Karpas-422 (cell line): ENCODE measurements around the gene PRPF4. TPM values are rescaled to one million over a fixed set of nuclear protein-coding genes. Genes with fewer than 3 reads are reported as not detected.

ENCODE experiments used
- DNase-seq: peaks from one replicate; pipeline ENCODE4 v3.0.0-alpha.2; 2015
- H2AFZ ChIP-seq: fragments of 200-600 bp; sonication (generic); 2 replicates; pipeline ENCODE4 v1.6.1; 2014; ENCODE audit warnings: antibody characterized with exemption, low read length, mixed read lengths
- H3K27ac ChIP-seq: fragments of 200-600 bp; sonication (generic); 2 replicates; pipeline ENCODE4 v1.5.1; 2014; ENCODE audit warnings: mild to moderate bottlenecking, low read length, moderate library complexity
- H3K27me3 ChIP-seq: fragments of 200-600 bp; sonication (generic); 2 replicates; pipeline ENCODE4 v1.6.1; 2014; ENCODE audit warnings: low read length, mixed read lengths
- H3K36me3 ChIP-seq: fragments of 200-600 bp; sonication (generic); 2 replicates; pipeline ENCODE4 v1.6.1; 2014; ENCODE audit warnings: low read length, mixed read lengths; ENCODE audit not compliant: insufficient read depth
- H3K4me1 ChIP-seq: fragments of 200-600 bp; sonication (generic); 2 replicates; pipeline ENCODE4 v1.6.1; 2014; ENCODE audit warnings: mild to moderate bottlenecking, low read length, mixed read lengths
- H3K4me2 ChIP-seq: fragments of 200-600 bp; sonication (generic); 2 replicates; pipeline ENCODE4 v1.6.1; 2014; ENCODE audit warnings: low read length, low read depth, mild to moderate bottlenecking; ENCODE audit not compliant: poor library complexity, severe bottlenecking
- H3K4me3 ChIP-seq: fragments of 200-600 bp; sonication (generic); 2 replicates; pipeline ENCODE4 v1.5.1; 2014; ENCODE audit warnings: mild to moderate bottlenecking, antibody characterized with exemption, low read length, mixed read lengths
- H3K79me2 ChIP-seq: fragments of 200-600 bp; sonication (generic); 2 replicates; pipeline ENCODE4 v1.6.1; 2014; ENCODE audit warnings: mild to moderate bottlenecking, low read length, mixed read lengths
- H3K9ac ChIP-seq: fragments of 200-600 bp; sonication (generic); 2 replicates; pipeline ENCODE4 v1.6.0; 2014; ENCODE audit warnings: low read length
- H3K9me2 ChIP-seq: fragments of 200-600 bp; sonication (generic), shearing (Covaris generic); replicated peaks from 2 replicates; pipeline ENCODE4 v1.6.0; 2014; ENCODE audit warnings: mild to moderate bottlenecking, low read length, moderate library complexity; ENCODE audit not compliant: insufficient read depth
- H3K9me3 ChIP-seq: fragments of 300-700, 200-600 bp; sonication (generic); 2 replicates; pipeline ENCODE4 v1.6.1; 2014; ENCODE audit warnings: low read length, mixed read lengths
- H4K20me1 ChIP-seq: fragments of 200-600 bp; sonication (generic); 2 replicates; pipeline ENCODE4 v1.6.1; 2014; ENCODE audit warnings: mild to moderate bottlenecking, antibody characterized with exemption, low read length, low read depth; ENCODE audit not compliant: insufficient read depth
- total RNA-seq: library from RNA; depleted of rRNA; stranded (reverse); fragments of >200 nt; shearing (Covaris generic); gene quantifications from 2 replicates; pipeline ENCODE4 v1.2.3, GENCODE V29; 2014; ENCODE audit warnings: low replicate concordance

The PRPF4 gene
- total RNA-seq, 1 experiment from 2014 or later = 22.2 TPM

GRCh38 chr9:113254991-113255390 lies 20.5 kb upstream of the PRPF4 start:
- Histone ChIP-seq H4K20me1 (no peaks in the 10 kb centered on the region), H3K4me3 (no peak overlapping the region), H3K4me1 (no peaks in the 10 kb centered on the region), H3K27ac (no peak overlapping the region), H3K9me3 (no peaks in the 10 kb centered on the region), H3K36me3 (no peaks in the 10 kb centered on the region), H3K9me2 (no peaks in the 10 kb centered on the region), H3K4me2 (no peak overlapping the region), H3K27me3 (no peaks in the 10 kb centered on the region), H2AFZ (no peak overlapping the region), H3K9ac (no peak overlapping the region), H3K79me2 (peaks cover 9% of the 10 kb centered on the region; the same call in 1 of the 2 replicates)
- no peak for DNase-seq

- Histone ChIP-seq H3K79me2 (peaks cover 9% of the 10 kb centered on the region; the same call in 1 of the 2 replicates), H3K27me3 (no peaks in the 10 kb centered on the region), H3K9ac (no peak overlapping the region), H4K20me1 (no peaks in the 10 kb centered on the region), H2AFZ (no peak overlapping the region), H3K27ac (no peak overlapping the region), H3K4me3 (no peak overlapping the region), H3K9me3 (no peaks in the 10 kb centered on the region), H3K4me1 (no peaks in the 10 kb centered on the region), H3K36me3 (no peaks in the 10 kb centered on the region), H3K4me2 (no peak overlapping the region), H3K9me2 (no peaks in the 10 kb centered on the region)
- no peak for DNase-seq
Measured at GRCh38 chr9:113255438-113255837, 20.0 kb upstream of the PRPF4 start.

- H3K4me3 ChIP-seq = no peak overlapping the region
- H3K4me1 ChIP-seq = no peaks in the 10 kb centered on the region
- H3K27ac ChIP-seq = no peak overlapping the region
- no peaks in the 10 kb centered on the region for H4K20me1 ChIP-seq
- no peak overlapping the region for H3K9ac ChIP-seq
- H3K9me3 ChIP-seq = no peaks in the 10 kb centered on the region
- H3K9me2 ChIP-seq = no peaks in the 10 kb centered on the region
- H3K27me3 ChIP-seq = no peaks in the 10 kb centered on the region
- DNase-seq = no peak
- H3K4me2 ChIP-seq = no peak overlapping the region
- H3K36me3 ChIP-seq = 0 out of 2 replicates have a peak, but pooled peaks cover 3% of the 10 kb centered on the region
- H3K79me2 ChIP-seq = peaks cover 6% of the 10 kb centered on the region; the same call in 1 of the 2 replicates
- no peak overlapping the region for H2AFZ ChIP-seq
Measured at GRCh38 chr9:113257863-113258262, 17.6 kb upstream of the PRPF4 start.

GRCh38 chr9:113258282-113258681 lies 17.2 kb upstream of the PRPF4 start:
- H2AFZ ChIP-seq = no peak overlapping the region
- no peaks in the 10 kb centered on the region for H3K27me3 ChIP-seq
- no peak for DNase-seq
- no peaks in the 10 kb centered on the region for H3K9me3 ChIP-seq
- no peak overlapping the region for H3K27ac ChIP-seq
- H3K4me1 ChIP-seq = no peaks in the 10 kb centered on the region
- peaks cover 4% of the 10 kb centered on the region; the same call in 1 of the 2 replicates for H3K79me2 ChIP-seq
- H3K9ac ChIP-seq = no peak overlapping the region
- no peaks in the 10 kb centered on the region for H3K9me2 ChIP-seq
- H3K36me3 ChIP-seq = 0 out of 2 replicates have a peak, but pooled peaks cover 3% of the 10 kb centered on the region
- no peak overlapping the region for H3K4me3 ChIP-seq
- no peaks in the 10 kb centered on the region for H4K20me1 ChIP-seq
- no peak overlapping the region for H3K4me2 ChIP-seq

- H3K36me3 ChIP-seq = peaks cover 8% of the 10 kb centered on the region; the same call in 1 of the 2 replicates
- H3K9me2 ChIP-seq = no peaks in the 10 kb centered on the region
- no peak overlapping the region for H3K9ac ChIP-seq
- H3K4me2 ChIP-seq = no peak overlapping the region
- H3K4me3 ChIP-seq = no peak overlapping the region
- H4K20me1 ChIP-seq = no peaks in the 10 kb centered on the region
- H3K27ac ChIP-seq = no peak overlapping the region
- H2AFZ ChIP-seq = no peak overlapping the region
- no peaks in the 10 kb centered on the region for H3K79me2 ChIP-seq
- no peak for DNase-seq
- no peaks in the 10 kb centered on the region for H3K4me1 ChIP-seq
- H3K9me3 ChIP-seq = no peaks in the 10 kb centered on the region
- no peaks in the 10 kb centered on the region for H3K27me3 ChIP-seq
Measured at GRCh38 chr9:113261917-113262671, 13.4 kb upstream of the PRPF4 start.

GRCh38 chr9:113266174-113266573 lies 9.3 kb upstream of the PRPF4 start:
- Histone ChIP-seq H3K9me2 (no peaks in the 10 kb centered on the region), H3K4me2 (no peak overlapping the region), H3K79me2 (no peaks in the 10 kb centered on the region), H3K4me3 (no peak overlapping the region), H3K9me3 (no peaks in the 10 kb centered on the region), H2AFZ (no peak overlapping the region), H3K36me3 (peaks cover 26% of the 10 kb centered on the region), H3K27ac (no peak overlapping the region), H4K20me1 (no peaks in the 10 kb centered on the region), H3K9ac (no peak overlapping the region), H3K27me3 (no peaks in the 10 kb centered on the region), H3K4me1 (no peaks in the 10 kb centered on the region)
- no peak for DNase-seq

- Histone ChIP-seq H3K27me3 (no peaks in the 10 kb centered on the region), H3K4me1 (no peaks in the 10 kb centered on the region), H3K79me2 (peaks cover under 1% of the 10 kb centered on the region; the same call in 1 of the 2 replicates), H3K4me3 (no peak overlapping the region), H3K27ac (no peak overlapping the region), H3K4me2 (no peak overlapping the region), H3K9ac (no peak overlapping the region), H3K36me3 (peaks cover 33% of the 10 kb centered on the region), H3K9me2 (no peaks in the 10 kb centered on the region), H3K9me3 (no peaks in the 10 kb centered on the region), H4K20me1 (no peaks in the 10 kb centered on the region), H2AFZ (no peak overlapping the region)
- DNase-seq = no peak
Measured at GRCh38 chr9:113267911-113268566, 7.4 kb upstream of the PRPF4 start.

GRCh38 chr9:113269355-113269754 lies 6.1 kb upstream of the PRPF4 start:
- H3K27ac ChIP-seq = no peak overlapping the region
- no peak overlapping the region for H2AFZ ChIP-seq
- H3K27me3 ChIP-seq = no peaks in the 10 kb centered on the region
- peaks cover 8% of the 10 kb centered on the region for H3K4me1 ChIP-seq
- DNase-seq = no peak
- H4K20me1 ChIP-seq = no peaks in the 10 kb centered on the region
- no peak overlapping the region for H3K4me2 ChIP-seq
- no peaks in the 10 kb centered on the region for H3K9me3 ChIP-seq
- H3K4me3 ChIP-seq = no peak overlapping the region
- no peaks in the 10 kb centered on the region for H3K9me2 ChIP-seq
- peaks cover 34% of the 10 kb centered on the region for H3K36me3 ChIP-seq
- H3K9ac ChIP-seq = no peak overlapping the region
- peaks cover 13% of the 10 kb centered on the region for H3K79me2 ChIP-seq
